Fibroblast of the aortic adventitia (primary cell): ENCODE data around the gene EPM2AIP1. TPM values are rescaled to one million over a fixed set of nuclear protein-coding genes. Genes with fewer than 3 reads are reported as not detected.
"Not testable (repeated sequence)": the region's sequence is repeated elsewhere in the genome, so short reads cannot be mapped to it uniquely, and the experiment has no call there.

ENCODE experiments used
- DNase-seq: peaks from one replicate; pipeline ENCODE4 v3.0.0-alpha.2; 2010; ENCODE audit warnings: low read depth
- H3K4me3 ChIP-seq: 2 replicates; pipeline ENCODE4 v1.5.1; 2011; ENCODE audit warnings: low read depth, mild to moderate bottlenecking, control low read depth, low read length, moderate library complexity
- total RNA-seq: library from RNA; depleted of rRNA; stranded (reverse); fragments of >200 nt; gene quantifications from 2 replicates; pipeline ENCODE4 v1.2.3, GENCODE V29; 2012; ENCODE audit warnings: low replicate concordance
- TF ChIP-seq, protein P1 (sequence below): IDR thresholded peaks from 2 replicates; pipeline ENCODE4 v1.5.1; 2011; ENCODE audit warnings: mild to moderate bottlenecking, low read length, control low read depth, inconsistent platforms; ENCODE audit not compliant: insufficient read depth

The EPM2AIP1 gene
- total RNA-seq = 26.5 and 45.6 TPM in 2 replicates

DNA sequence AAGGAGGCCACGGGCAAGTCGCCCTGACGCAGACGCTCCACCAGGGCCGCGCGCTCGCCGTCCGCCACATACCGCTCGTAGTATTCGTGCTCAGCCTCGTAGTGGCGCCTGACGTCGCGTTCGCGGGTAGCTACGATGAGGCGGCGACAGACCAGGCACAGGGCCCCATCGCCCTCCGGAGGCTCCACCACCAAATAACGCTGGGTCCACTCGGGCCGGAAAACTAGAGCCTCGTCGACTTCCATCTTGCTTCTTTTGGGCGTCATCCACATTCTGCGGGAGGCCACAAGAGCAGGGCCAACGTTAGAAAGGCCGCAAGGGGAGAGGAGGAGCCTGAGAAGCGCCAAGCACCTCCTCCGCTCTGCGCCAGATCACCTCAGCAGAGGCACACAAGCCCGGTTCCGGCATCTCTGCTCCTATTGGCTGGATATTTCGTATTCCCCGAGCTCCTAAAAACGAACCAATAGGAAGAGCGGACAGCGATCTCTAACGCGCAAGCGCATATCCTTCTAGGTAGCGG, at the start of gene EPM2AIP1:
EPM2AIP1 (minus strand) TSS at position 326 of the 520 bp plus-strand sequence; CDS start at position 272, 54 bp downstream.
- TF ChIP-seq, protein P1, sequence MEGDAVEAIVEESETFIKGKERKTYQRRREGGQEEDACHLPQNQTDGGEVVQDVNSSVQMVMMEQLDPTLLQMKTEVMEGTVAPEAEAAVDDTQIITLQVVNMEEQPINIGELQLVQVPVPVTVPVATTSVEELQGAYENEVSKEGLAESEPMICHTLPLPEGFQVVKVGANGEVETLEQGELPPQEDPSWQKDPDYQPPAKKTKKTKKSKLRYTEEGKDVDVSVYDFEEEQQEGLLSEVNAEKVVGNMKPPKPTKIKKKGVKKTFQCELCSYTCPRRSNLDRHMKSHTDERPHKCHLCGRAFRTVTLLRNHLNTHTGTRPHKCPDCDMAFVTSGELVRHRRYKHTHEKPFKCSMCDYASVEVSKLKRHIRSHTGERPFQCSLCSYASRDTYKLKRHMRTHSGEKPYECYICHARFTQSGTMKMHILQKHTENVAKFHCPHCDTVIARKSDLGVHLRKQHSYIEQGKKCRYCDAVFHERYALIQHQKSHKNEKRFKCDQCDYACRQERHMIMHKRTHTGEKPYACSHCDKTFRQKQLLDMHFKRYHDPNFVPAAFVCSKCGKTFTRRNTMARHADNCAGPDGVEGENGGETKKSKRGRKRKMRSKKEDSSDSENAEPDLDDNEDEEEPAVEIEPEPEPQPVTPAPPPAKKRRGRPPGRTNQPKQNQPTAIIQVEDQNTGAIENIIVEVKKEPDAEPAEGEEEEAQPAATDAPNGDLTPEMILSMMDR = peak; percentile 22
- H3K4me3 ChIP-seq = peak within 1 kb of the TSS; percentile 97
- no peak for DNase-seq

DNA sequence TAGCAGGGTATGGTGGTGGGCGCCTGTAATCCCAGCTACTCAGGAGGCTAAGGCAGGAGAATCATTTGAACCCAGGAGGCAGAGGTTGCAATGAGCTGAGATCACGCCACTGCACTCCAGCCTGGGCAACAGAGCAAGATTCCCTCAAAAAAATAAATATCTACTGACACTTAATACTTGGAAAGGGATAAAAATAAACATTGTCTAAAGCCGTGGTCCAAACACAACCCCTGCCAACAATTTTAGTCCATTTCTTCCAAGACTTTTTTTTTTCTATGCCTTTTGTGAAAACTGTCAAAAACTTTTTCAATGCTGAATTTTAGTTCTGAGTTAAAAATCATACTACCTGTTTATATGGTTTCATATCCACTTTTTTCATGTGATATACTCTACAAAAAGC, 49.8 kb upstream of the EPM2AIP1 start:
- not testable (repeated sequence) for H3K4me3 ChIP-seq
- DNase-seq = peak; percentile 52

DNA sequence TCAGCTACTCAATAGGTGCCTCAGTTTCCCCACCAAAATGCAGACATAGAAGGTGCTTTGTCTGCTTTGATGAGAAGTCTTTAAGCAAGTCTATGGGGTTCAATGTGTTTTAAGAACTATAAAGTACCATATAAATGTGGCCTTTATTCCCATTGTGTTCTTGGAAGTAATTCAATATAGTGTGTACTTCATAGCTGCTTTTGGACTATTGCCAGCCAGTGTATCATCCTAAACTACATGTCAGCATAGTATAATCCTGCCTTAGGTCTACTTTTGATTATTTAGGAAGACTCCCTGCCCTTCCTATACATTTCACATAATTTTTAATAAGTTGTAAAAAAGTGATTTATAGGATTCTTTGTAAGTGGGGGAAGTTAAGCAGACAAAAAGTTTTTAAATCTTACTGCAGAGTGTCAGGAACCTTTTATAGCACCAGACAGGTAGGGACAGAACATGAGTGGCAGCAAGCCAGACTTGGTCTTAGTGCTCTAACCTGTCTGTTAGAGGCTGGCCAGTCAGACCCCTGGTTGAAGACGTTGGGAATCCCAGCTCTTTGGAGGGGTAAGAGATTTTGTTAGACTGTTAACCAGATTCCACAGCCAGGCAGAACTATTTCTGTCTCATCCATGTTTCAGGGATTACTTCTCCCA, 48.7 kb upstream of the EPM2AIP1 start:
- no peak overlapping the region for H3K4me3 ChIP-seq
- no peak for DNase-seq
- TF ChIP-seq, protein P1 = no peak

DNA sequence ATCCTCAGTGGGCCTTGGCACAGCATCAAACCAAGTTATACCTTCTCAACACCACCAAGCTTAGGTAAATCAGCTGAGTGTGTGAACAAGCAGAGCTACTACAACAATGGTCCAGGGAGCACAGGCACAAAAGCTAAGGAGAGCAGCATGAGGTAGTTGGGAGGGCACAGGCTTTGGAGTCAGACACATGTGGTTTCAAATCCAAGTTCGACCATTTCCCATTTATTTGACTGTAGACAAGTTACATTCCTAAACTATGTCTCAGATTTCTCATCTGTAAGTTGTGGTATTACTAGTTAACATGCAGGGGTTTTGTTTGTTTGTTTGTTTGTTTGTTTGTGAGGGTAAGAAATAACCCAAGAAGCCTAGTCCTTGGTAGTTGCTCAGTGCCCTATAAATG, 47.3 kb upstream of the EPM2AIP1 start:
- DNase-seq = no peak

DNA sequence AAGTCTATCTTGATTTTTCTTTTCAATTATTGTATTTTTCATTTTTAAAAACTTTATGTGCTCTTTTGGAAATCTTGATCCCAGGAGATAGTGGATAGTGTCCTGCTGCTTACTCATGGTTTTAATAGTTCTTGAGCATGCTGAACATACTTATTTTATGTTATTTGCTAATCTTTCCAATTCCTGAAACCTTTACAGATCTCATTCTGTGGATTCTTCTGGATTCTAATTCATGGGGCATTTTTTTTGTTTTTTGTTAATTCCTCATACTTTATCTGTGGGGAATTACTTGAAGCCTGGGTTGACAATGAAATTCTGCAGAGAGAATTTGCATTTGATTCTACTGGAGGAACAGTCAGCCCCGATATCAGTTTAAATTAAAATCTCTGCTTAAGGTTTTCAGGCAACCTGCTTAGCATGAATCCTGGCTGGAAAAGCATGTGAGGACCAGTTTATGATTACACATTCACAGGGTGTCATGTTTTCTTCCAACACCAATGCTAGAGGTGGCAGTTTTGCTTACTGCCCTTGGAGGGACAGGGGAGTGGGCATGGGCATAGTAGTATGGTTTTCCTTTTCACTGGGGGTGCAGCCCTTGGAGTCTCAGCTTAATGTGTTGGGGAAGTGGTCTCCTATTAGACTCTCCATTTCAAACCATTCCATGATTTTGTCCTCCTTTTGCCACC, 46.4 kb upstream of the EPM2AIP1 start:
- H3K4me3 ChIP-seq = no peak overlapping the region
- TF ChIP-seq, protein P1 = no peak
- no peak for DNase-seq

More for the DNA sequence above, 47.3 kb upstream of the EPM2AIP1 start:
- H3K4me3 ChIP-seq = no peak overlapping the region
- TF ChIP-seq, protein P1 = no peak

DNA sequence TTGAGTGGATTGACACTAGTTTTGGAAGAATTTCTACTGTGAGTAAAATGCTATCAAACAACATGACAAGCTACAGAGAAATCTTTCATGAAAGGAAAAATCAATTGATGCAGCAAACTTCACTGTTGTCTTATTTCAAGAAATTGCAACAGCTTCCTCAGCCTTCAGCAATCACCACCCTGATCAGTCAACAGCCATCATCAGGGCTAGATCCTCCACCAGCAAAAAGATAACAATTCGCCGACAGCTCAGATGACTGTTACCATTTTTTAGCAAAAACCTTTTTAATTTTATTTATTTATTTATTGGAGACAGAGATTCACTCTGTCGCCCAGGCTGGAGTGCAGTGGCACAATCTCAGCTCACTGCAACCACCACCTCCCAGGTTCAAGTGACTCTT, 44.4 kb upstream of the EPM2AIP1 start:
- TF ChIP-seq, protein P1 = no peak
- DNase-seq = no peak
- no peak overlapping the region for H3K4me3 ChIP-seq

DNA sequence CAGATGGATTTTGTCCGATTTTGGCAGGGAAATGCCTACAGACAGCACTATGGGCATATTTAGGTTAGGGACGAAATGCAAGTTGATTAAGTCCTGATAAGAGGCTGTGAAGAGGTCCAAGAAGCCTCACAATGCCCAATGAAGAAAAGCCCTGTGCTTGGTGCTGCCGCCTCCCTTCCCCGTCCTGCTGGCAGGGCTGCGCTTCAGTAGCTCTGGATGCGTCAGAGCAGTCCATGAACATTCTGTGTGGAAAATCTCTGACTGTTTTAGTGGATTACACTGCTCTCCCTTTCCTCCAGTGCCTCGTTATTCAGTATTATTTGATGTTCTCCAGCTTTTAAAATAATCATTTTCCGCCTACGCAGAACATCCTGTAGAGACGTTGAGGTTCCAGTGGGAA, 40.0 kb upstream of the EPM2AIP1 start:
- no peak overlapping the region for H3K4me3 ChIP-seq
- DNase-seq = peak; percentile 92
- TF ChIP-seq, protein P1 = no peak
